HG03060 (cell line): ENCODE results near the gene ZSWIM8.
"Not testable (repeated sequence)": the region's sequence is repeated elsewhere in the genome, so short reads cannot be mapped to it uniquely, and the experiment has no call there.

Source experiments
- ATAC-seq: cut with Tn5 transposase; IDR thresholded peaks from one replicate; pipeline ENCODE4 v1.9.1; 2021; ENCODE audit warnings: low read depth, moderate number of reproducible peaks; ENCODE audit not compliant: unreplicated experiment

Gene ZSWIM8

GRCh38 chr10:73785211-73785720 is at the start of gene ZSWIM8:
TSS of gene ZSWIM8 (plus strand) at chr10:73785606. CDS start at chr10:73785879, 273 bp downstream.
- peak; percentile 82 for ATAC-seq

GRCh38 chr10:73740501-73741254 is 44.7 kb upstream of the ZSWIM8 start:
- not testable (repeated sequence) for ATAC-seq

DNA sequence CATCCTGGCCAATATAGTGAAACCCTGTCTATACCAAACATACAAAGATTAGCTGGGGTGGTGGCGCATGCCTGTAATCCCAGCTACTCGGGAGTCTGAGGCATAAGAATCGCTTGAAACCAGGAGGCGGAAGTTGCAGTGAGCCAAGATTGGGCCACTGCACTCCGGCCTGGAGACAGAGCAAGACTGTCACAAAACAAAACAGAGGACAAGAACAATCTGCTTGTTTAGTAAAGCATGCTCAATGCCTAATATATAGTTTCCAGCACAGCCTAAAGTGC is 43.0 kb upstream of the ZSWIM8 start:
- no peak for ATAC-seq

DNA sequence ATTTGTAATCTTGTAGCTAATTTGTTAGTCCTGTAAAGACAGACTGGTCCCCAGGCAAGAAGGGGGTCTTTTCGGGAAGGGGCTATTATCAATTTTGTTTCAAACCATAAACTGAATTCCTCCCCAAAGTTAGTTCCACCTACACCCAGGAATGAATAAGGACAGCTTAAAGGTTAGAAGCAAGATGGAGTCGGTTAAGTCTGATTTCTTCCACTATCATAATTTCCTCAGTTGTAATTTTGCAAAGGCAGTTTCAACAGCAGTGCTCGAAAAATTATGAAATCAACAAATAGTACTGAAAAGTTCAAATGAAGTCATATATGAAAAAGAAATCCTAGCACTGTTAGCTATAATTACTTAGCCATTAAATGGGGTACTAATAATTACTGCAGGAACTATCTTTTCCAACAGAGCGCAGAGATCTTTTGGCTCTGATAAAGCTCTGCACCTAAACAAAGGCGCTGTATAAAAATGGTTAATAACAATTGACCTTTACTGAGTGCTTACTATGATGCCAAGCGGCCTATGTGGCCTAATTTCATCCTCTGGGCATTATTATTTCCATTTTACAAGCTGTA is 42.0 kb upstream of the ZSWIM8 start:
- ATAC-seq, result no peak

DNA sequence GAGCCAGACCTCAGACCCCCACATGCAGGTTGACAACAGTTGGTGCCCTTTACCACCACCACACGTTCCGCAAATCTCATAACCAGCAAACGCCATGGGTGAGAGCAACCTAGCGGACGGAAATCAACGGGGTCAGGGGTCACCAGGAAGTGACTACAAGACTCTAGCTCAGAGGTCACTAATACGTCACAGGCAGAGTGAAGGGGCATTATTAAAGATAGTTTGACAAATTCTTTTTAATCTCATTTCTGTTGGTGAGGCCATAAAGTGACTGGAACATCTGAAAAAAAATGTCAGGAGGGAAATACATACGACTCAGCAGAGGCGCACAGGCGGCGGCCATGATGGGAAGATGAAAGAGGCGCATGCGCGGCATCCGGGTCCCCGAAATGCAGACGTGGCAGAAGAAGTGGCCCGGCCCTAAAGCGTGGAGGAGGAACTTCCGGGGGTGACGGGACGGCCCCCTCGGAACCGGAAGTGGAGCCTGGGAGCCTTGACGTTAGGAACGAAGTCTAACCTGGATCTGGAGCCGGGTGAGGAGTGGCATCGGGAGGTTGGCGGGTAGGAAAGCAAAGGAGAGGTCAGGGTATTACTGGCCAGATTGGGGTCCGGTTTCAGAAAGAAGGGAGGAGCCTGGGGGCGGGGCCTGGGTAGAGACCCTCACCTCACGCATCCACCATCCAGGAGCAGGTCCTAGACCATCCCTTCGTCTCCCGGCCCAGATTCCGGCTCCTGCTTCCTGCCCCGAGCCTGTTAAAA is 41.3 kb upstream of the ZSWIM8 start, which contains the start of gene SEC24C:
Gene SEC24C (plus strand): TSS at position 468 of the 759 bp plus-strand sequence. CDS start 2,461 bp downstream, outside the sequence.
- peak; percentile 84 for ATAC-seq

DNA sequence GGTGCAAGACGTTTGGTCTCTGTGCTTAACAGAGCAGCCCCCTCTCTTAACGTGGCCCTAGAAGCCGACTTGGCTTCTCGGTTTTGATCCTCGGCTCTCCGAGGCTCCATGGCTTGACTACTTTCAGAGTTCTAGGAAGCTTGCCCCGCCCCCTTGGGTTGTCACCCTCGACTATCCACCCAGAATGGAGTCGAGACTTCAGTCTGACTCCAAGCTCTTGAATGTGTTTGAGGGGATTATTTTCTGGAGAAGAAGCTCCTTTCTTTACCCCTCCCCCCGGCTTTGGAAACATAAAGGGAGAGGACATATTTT is 40.8 kb upstream of the ZSWIM8 start:
- ATAC-seq, result peak; percentile 14

DNA sequence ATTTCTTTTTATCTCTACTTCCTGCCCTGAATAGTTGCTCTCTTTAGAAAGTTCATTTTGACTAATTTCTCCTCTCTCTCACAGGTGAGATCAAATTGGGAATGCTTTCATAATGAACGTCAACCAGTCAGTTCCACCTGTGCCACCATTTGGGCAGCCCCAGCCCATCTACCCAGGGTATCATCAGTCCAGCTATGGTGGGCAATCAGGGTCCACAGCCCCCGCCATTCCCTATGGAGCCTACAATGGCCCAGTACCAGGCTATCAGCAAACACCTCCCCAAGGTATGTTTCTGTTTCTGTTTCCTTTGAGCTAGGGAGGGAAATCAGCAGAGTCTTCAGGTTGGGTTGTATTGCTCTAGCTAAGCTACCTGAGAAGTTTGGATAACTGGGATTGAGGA is 38.7 kb upstream of the ZSWIM8 start:
- no peak for ATAC-seq

DNA sequence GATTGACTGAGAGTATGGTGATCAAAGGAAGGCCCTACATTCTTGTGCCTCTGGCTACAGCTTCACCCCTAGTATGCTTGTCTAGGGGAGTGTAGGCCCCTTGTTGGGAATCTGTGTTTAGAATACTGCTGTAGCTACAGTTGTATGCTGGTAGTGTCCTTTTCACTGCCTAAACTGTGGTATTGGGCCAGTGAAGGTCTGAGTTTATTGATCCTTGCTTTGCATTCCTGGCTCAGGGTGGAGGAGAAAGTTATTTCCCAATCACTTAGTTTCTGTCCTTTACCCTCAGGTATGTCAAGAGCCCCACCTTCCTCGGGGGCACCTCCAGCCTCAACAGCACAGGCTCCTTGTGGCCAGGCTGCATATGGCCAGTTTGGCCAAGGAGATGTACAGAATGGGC is 34.6 kb upstream of the ZSWIM8 start:
- ATAC-seq, result no peak

GRCh38 chr10:73756183-73756582 is 29.2 kb upstream of the ZSWIM8 start:
- no peak for ATAC-seq

DNA sequence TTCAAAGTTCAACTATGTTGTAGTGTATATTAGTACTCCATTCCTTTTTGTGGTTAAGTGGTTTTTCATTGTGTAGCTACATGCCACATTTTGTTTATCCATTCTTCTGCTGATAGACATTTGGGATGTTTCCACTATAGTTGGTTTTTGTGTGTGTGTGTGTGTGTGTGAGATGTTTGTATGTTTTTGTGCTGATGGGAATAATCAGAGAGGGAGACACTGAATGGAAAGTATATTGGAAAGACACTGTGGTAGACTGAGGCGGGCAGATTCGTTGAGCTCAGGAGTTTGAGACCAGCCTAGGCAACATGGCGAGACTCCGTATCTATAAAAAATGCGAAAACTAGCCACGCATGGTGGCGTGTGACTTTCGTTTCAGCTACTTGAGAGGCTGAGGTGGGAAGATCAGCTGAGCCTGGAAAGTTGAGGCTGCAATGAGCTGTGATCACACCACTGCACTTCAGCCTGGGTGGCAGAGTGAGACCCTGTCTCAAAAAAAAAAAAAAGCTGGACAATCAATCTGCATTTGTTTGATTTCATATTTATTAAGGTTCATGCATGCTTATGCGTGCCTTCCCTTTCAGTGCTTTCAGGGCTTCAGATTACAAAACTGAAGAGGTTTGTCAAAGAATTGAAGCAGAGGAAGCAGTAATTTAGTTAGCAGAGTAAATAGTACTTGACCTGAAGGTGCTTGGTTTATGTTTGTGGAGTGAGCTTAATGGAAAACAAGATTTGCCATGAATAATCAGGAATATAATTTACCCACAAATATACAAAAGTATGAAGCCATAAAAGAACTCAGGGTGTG is 26.5 kb upstream of the ZSWIM8 start:
- ATAC-seq, result no peak

GRCh38 chr10:73759512-73760115 is 25.8 kb upstream of the ZSWIM8 start:
- ATAC-seq, result no peak

DNA sequence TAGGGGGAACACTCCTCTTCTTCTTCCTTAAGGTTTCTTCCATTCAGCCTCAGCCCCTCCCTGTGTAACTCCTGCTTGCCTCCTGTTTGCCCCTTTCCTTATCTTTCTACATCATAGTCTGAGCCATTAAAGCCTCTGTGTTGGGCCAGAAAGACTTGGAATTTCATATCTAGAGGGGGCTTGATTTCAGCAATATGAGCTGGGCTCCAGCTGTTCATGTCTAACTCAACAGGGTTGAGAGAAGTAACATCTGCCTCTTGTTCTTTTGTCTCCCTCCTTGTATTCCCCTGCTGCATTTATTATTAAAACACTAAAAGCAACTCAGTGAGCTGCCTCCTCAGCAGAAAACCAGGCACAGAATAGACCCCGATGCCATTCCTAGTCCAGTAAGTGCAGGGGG is 23.6 kb upstream of the ZSWIM8 start:
- ATAC-seq, result no peak

GRCh38 chr10:73762915-73763314 is 22.5 kb upstream of the ZSWIM8 start:
- ATAC-seq, result no peak

DNA sequence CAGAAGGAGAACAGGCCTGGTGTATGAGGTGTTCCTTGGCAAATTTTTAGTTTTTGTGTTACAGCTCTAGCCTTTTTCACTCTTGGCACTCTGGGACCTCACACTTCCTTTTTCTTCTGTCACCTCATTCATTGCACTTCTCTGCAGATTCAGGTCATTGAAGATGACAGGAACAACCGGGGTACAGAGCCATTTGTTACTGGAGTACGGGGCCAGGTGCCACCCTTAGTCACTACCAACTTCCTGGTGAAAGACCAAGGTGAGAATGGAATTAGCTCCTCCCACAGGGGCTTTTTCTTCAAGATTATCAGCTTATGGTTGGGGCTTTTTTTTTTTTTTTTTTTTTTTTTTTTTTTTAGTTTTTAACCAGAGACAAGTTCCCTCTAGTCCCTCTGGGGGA is 22.1 kb upstream of the ZSWIM8 start:
- ATAC-seq, result no peak

GRCh38 chr10:73765066-73765465 is 20.3 kb upstream of the ZSWIM8 start:
- no peak for ATAC-seq

DNA sequence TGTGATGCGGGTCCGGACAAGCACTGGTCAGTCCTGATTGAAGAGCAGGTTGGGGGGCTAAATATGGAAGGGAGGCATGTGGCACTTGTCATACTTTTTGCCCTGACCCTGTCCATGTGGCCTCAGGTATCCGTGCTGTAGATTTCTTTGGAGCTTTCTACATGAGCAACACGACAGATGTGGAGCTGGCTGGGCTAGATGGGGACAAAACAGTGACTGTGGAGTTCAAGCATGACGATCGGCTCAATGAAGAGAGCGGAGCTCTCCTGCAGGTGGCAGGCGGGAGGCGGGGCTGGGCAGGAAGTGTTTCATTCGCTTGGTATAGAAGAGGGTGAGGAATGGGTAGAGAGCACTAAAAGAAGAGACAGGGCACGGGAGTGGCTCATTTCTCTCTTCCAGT is 16.5 kb upstream of the ZSWIM8 start:
- ATAC-seq, result no peak

DNA sequence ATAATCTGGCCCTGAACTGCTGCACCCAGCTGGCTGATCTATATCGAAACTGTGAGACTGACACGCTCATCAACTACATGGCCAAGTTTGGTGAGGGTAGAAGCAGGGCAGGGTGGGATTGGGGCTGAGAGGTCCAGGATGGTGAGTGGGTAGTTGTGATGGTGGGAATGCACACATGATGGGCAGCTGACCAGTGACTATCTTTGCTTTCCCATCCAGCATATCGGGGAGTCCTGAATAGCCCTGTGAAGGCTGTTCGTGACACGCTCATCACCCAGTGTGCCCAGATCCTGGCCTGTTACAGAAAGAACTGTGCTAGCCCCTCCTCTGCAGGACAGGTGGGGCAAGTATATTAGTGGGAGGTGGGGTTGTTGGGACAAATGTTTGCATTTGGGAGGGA is 16.0 kb upstream of the ZSWIM8 start:
- no peak for ATAC-seq

GRCh38 chr10:73771722-73772280 is 13.6 kb upstream of the ZSWIM8 start:
- ATAC-seq, result peak; percentile 28

DNA sequence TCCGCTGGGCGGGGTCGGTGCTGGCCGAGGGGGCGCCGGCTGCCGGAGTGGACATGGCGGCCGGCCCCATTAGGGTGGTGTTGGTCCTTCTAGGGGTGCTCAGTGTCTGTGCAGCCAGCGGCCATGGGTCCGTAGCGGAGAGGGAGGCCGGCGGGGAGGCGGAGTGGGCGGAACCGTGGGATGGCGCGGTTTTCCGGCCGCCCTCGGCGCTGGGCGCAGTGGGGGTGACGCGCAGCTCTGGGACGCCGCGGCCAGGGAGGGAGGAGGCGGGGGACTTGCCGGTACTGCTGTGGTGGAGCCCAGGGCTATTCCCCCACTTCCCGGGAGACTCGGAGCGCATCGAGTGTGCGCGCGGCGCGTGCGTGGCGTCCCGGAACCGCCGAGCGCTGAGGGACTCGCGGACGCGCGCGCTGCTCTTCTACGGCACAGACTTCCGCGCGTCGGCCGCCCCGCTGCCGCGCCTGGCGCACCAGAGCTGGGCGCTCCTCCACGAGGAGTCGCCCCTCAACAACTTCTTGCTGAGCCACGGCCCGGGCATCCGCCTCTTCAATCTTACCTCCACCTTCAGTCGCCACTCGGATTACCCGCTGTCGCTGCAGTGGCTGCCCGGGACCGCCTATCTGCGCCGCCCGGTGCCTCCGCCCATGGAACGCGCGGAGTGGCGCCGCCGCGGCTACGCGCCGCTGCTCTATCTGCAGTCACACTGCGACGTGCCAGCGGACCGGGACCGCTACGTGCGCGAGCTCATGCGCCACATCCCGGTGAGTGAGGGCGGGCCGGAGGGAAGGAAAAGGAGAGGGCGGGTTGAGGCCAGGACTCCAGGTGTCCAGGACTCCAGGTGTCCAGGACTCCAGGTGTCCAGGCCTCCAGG is 12.9 kb upstream of the ZSWIM8 start:
- ATAC-seq, result peak; percentile 39
